Natural killer cell (primary cell): ENCODE measurements around the gene DTNB. TPM values are rescaled to one million over a fixed set of nuclear protein-coding genes. Genes with fewer than 3 reads are reported as not detected.

ENCODE experiments used
- ATAC-seq, 3 donors: fragments of 150-1000 bp in 2 of 3; fragments of 200-7000 bp in 1 of 3; cut with Tn5 transposase; 1 replicate in 1 of 3; 2 replicates in 2 of 3; pipeline ENCODE4 v1.10.0; 2021; ENCODE audit warnings: mild to moderate bottlenecking in 2 of 3, moderate library complexity in 2 of 3
- DNase-seq, 2 donors: peaks; one replicate each; pipeline versions ENCODE4 v3.0.0 to v3.0.0-alpha.2; 2013 to 2021; ENCODE audit warnings: mixed read lengths in 1 of 2
- H3K27ac ChIP-seq: one replicate; pipeline ENCODE4 v1.5.1; 2013; ENCODE audit warnings: mild to moderate bottlenecking, low read length
- H3K27me3 ChIP-seq: one replicate; pipeline ENCODE4 v1.6.1; 2013; ENCODE audit warnings: low read length; ENCODE audit not compliant: control insufficient read depth, insufficient read depth
- H3K36me3 ChIP-seq: one replicate; pipeline ENCODE4 v1.6.1; 2013; ENCODE audit warnings: low read length; ENCODE audit not compliant: control insufficient read depth, insufficient read depth
- H3K4me1 ChIP-seq: one replicate; pipeline ENCODE4 v1.6.1; 2013; ENCODE audit warnings: low read length; ENCODE audit not compliant: control insufficient read depth, insufficient read depth
- H3K4me3 ChIP-seq: one replicate; pipeline ENCODE4 v1.5.1; 2013; ENCODE audit warnings: low read length
- H3K9me3 ChIP-seq: one replicate; pipeline ENCODE4 v1.6.1; 2013; ENCODE audit warnings: low read length; ENCODE audit not compliant: control insufficient read depth, insufficient read depth
- H3K27ac Mint-ChIP-seq, 2 donors: one replicate each; pipeline ENCODE4 v1.8.0; 2022; ENCODE audit warnings: mild to moderate bottlenecking in 2 of 2, mixed read lengths in 2 of 2, moderate library complexity in 1 of 2
- H3K27me3 Mint-ChIP-seq, 2 donors: one replicate each; pipeline ENCODE4 v1.8.0; 2022; ENCODE audit warnings: low read depth in 2 of 2, mixed read lengths in 2 of 2
- H3K36me3 Mint-ChIP-seq: one replicate; pipeline ENCODE4 v1.8.0; 2022; ENCODE audit warnings: mixed read lengths
- H3K4me1 Mint-ChIP-seq, 2 donors: one replicate each; pipeline ENCODE4 v1.8.0; 2022; ENCODE audit warnings: mixed read lengths in 2 of 2
- H3K4me3 Mint-ChIP-seq: one replicate; pipeline ENCODE4 v1.8.0; 2022; ENCODE audit warnings: mild to moderate bottlenecking, moderate library complexity, mixed read lengths
- H3K9me3 Mint-ChIP-seq, 2 donors: one replicate each; pipeline ENCODE4 v1.8.0; 2022; ENCODE audit warnings: mixed read lengths in 2 of 2
- CTCF ChIP-seq: fragments of 200-600 bp; IDR thresholded peaks from one replicate; pipeline ENCODE4 v1.8.0; 2022; ENCODE audit warnings: antibody characterized with exemption
- WGBS: methylation state at CpG from one replicate; pipeline ENCODE4 v1.1.7; 2013; ENCODE audit warnings: missing lambda C conversion rate; ENCODE audit not compliant: insufficient coverage; 5-methylcytosine and 5-hydroxymethylcytosine counted together
- intact Hi-C: fragments of 100-400 bp; cut with micrococcal nuclease; formaldehyde crosslinking; loops from one replicate; pipeline ENCODE4 v1.14.2; 2022
- total RNA-seq, 4 donors: library from RNA; stranded (reverse); fragments of 120-200 nt in 1 of 4; gene quantifications; one replicate each; pipeline versions ENCODE4 v1.2.3 to v1.2.4, GENCODE V29; 2013 to 2022

The DTNB gene
- total RNA-seq, 3 donors from 2014 or later (not counting 1 experiment from before 2014, with no cell fraction given): 20.8 to 33.7 (median 23.6) TPM

GRCh38 chr2:25664965-25665307 is 8.4 kb downstream of the DTNB start:
- Histone ChIP-seq H3K4me1 (no peaks in the 10 kb centered on the region), H3K9me3 (no peaks in the 10 kb centered on the region), H3K27me3 (no peaks in the 10 kb centered on the region), H3K36me3 (no peaks in the 10 kb centered on the region), H3K27ac (no peak overlapping the region), H3K4me3 (no peak overlapping the region)
- ATAC-seq (no peak), DNase-seq (no peak)
- intact Hi-C loops: loop anchor here (1.0 kb wide), 1 partner anchor 58 kb away; no protein-coding TSS in a partner anchor
- WGBS: 88% methylated on average over 4 of the region's 4 CpGs
- Mint-ChIP-seq H3K36me3 (no peaks in the 10 kb centered on the region), H3K9me3 (no peaks in the 10 kb centered on the region), H3K4me1 (peaks cover 8 to 12% of the 10 kb centered on the region in 2 donors), H3K27me3 (peaks cover 0 to 2% of the 10 kb centered on the region in 2 donors), H3K4me3 (no peak overlapping the region), H3K27ac (peak overlapping the region in 1 of 2 donors; percentile 25)
- no peak for TF ChIP-seq CTCF

- Mint-ChIP-seq H3K27me3 (peaks cover 0 to 2% of the 10 kb centered on the region in 2 donors), H3K4me1 (peaks cover 8 to 18% of the 10 kb centered on the region in 2 donors), H3K27ac (peak overlapping the region in 1 of 2 donors; percentile 25), H3K4me3 (no peak overlapping the region), H3K9me3 (no peaks in the 10 kb centered on the region), H3K36me3 (no peaks in the 10 kb centered on the region)
- DNase-seq (peak in 1 of 2 donors; percentile 50), ATAC-seq (peak; percentile 39 to 66 (median 66))
- Histone ChIP-seq H3K4me3 (no peak overlapping the region), H3K36me3 (no peaks in the 10 kb centered on the region), H3K27ac (no peak overlapping the region), H3K27me3 (no peaks in the 10 kb centered on the region), H3K4me1 (no peaks in the 10 kb centered on the region), H3K9me3 (no peaks in the 10 kb centered on the region)
- 59% methylated on average over 9 of the region's 9 CpGs for WGBS
- intact Hi-C loops: loop anchor here (1.0 kb wide), 1 partner anchor 57 kb away; no protein-coding TSS in a partner anchor
- peak; percentile 37 for TF ChIP-seq CTCF
Measured at GRCh38 chr2:25664183-25664964, 9.0 kb downstream of the DTNB start.

GRCh38 chr2:25655316-25655715 is 18.1 kb downstream of the DTNB start:
- Histone ChIP-seq H3K4me3 (no peak overlapping the region), H3K9me3 (no peaks in the 10 kb centered on the region), H3K4me1 (no peaks in the 10 kb centered on the region), H3K27ac (no peak overlapping the region), H3K36me3 (no peaks in the 10 kb centered on the region), H3K27me3 (no peaks in the 10 kb centered on the region)
- Mint-ChIP-seq H3K27ac (no peak overlapping the region), H3K4me1 (peaks cover 0 to 11% of the 10 kb centered on the region in 2 donors), H3K4me3 (no peak overlapping the region), H3K36me3 (no peaks in the 10 kb centered on the region), H3K9me3 (no peaks in the 10 kb centered on the region), H3K27me3 (no peaks in the 10 kb centered on the region)
- no peak for DNase-seq
- 100% methylated on average over 1 of the region's 2 CpGs for WGBS
- no peak for ATAC-seq
- intact Hi-C loops: no loop called here
- TF ChIP-seq CTCF: no peak
